SK-N-SH (cell line): Measurements from ENCODE around the gene EHBP1L1. TPM values are rescaled to one million over a fixed set of nuclear protein-coding genes. Genes with fewer than 3 reads are reported as not detected.

ENCODE experiments used
- CTCF ChIA-PET: fragments of 300-600, 350-600 bp; formaldehyde crosslinking; extraction: SDS; loops from one replicate; lab custom pipeline; 2021; lab: Yijun Ruan, JAX
- POLR2A ChIA-PET: fragments of 350-600 bp; sonication (Branson Sonifier 250); formaldehyde crosslinking; extraction: SDS; loops from one replicate; lab custom pipeline; 2020; ENCODE audit warnings: antibody characterized with exemption, inconsistent platforms; lab: Yijun Ruan, JAX
- DNase-seq: peaks from one replicate; pipeline ENCODE4 v3.0.0; 2012
- H2AFZ ChIP-seq: fragments of 200-600 bp; sonication (generic); 2 replicates; pipeline ENCODE4 v1.8.1; 2016; ENCODE audit warnings: antibody characterized with exemption, mild to moderate bottlenecking, low read depth
- H3F3A ChIP-seq: fragments of 200-600 bp; sonication (generic); replicated peaks from 2 replicates; pipeline ENCODE3; 2016; ENCODE audit warnings: antibody characterized with exemption, mild to moderate bottlenecking; ENCODE audit not compliant: insufficient read depth
- H3K27ac ChIP-seq, 2 experiments: fragments of 200-500 bp in 1 of 2; fragments of 200-600 bp in 1 of 2; sonication (Bioruptor generic) in 1 of 2; sonication (generic), shearing (Covaris generic) in 1 of 2; 2 replicates each; pipeline versions ENCODE4 v1.5.1 to v1.6.1; 2014 to 2016; ENCODE audit warnings: low read depth in 2 of 2, inconsistent platforms in 1 of 2, low read length in 1 of 2, mild to moderate bottlenecking in 1 of 2, mixed read lengths in 1 of 2
- H3K27me3 ChIP-seq: fragments of 200-600 bp; sonication (generic), shearing (Covaris generic); 2 replicates; pipeline ENCODE4 v1.6.1; 2016; ENCODE audit warnings: mixed run types; ENCODE audit not compliant: insufficient read depth
- H3K36me3 ChIP-seq, 2 experiments: fragments of 200-500 bp in 1 of 2; fragments of 200-600 bp in 1 of 2; sonication (Bioruptor generic) in 1 of 2; sonication (generic) in 1 of 2; replicated peaks in 1 of 2; 2 replicates each; pipeline versions ENCODE3 to v1.5.1; 2014 to 2016; ENCODE audit warnings: low read length in 1 of 2, mild to moderate bottlenecking in 1 of 2; ENCODE audit not compliant: insufficient read depth in 2 of 2, control insufficient read depth in 1 of 2
- H3K4me1 ChIP-seq, 2 experiments: fragments of 200-500 bp in 1 of 2; fragments of 200-600 bp in 1 of 2; sonication (Bioruptor generic) in 1 of 2; sonication (generic), shearing (Covaris generic) in 1 of 2; 2 replicates each; pipeline versions ENCODE4 v1.5.1 to v1.6.1; 2014 to 2016; ENCODE audit warnings: low read depth in 1 of 2, low read length in 1 of 2, mixed run types in 1 of 2; ENCODE audit not compliant: insufficient read depth in 2 of 2, control insufficient read depth in 1 of 2
- H3K4me2 ChIP-seq: fragments of 200-600 bp; sonication (generic), shearing (Covaris generic); 2 replicates; pipeline ENCODE4 v1.6.1; 2017; ENCODE audit warnings: mixed run types
- H3K4me3 ChIP-seq, 2 experiments: fragments of 200-500 bp in 1 of 2; fragments of 200-600 bp in 1 of 2; sonication (Bioruptor generic) in 1 of 2; sonication (generic), shearing (Covaris generic) in 1 of 2; 2 replicates each; pipeline versions ENCODE4 v1.5.1 to v1.8.1; 2014 to 2016; ENCODE audit warnings: low read depth in 2 of 2, inconsistent platforms in 1 of 2, low read length in 1 of 2, mild to moderate bottlenecking in 1 of 2, mixed read lengths in 1 of 2, moderate library complexity in 1 of 2
- H3K79me2 ChIP-seq: fragments of 200-600 bp; sonication (generic); 2 replicates; pipeline ENCODE4 v1.8.1; 2017; ENCODE audit warnings: mild to moderate bottlenecking; ENCODE audit not compliant: insufficient read depth
- H3K9ac ChIP-seq: fragments of 200-600 bp; sonication (generic); 2 replicates; pipeline ENCODE4 v1.6.1; 2017; ENCODE audit warnings: mixed run types
- H3K9me2 ChIP-seq: fragments of 200-600 bp; sonication (generic); 2 replicates; pipeline ENCODE4 v1.6.1; 2017; ENCODE audit warnings: mixed run types
- H3K9me3 ChIP-seq: fragments of 200-600 bp; sonication (generic); 2 replicates; pipeline ENCODE4 v1.6.1; 2017; ENCODE audit warnings: mixed run types, mild to moderate bottlenecking, moderate library complexity
- H4K20me1 ChIP-seq: fragments of 200-600 bp; sonication (generic); 2 replicates; pipeline ENCODE4 v1.6.1; 2017; ENCODE audit warnings: mild to moderate bottlenecking, mixed run types; ENCODE audit not compliant: insufficient read depth
- GABPA ChIP-seq: IDR thresholded peaks from 2 replicates; pipeline ENCODE4 v1.4.0; 2012; ENCODE audit warnings: low read depth, mild to moderate bottlenecking
- NRF1 ChIP-seq: IDR thresholded peaks from 2 replicates; pipeline ENCODE4 v1.6.1; 2012; ENCODE audit warnings: low read depth, mild to moderate bottlenecking, low read length
- PBX3 ChIP-seq: IDR thresholded peaks from 2 replicates; pipeline ENCODE4; 2012
- POLR2AphosphoS5 ChIP-seq: IDR thresholded peaks from 2 replicates; pipeline ENCODE4 v1.6.1; 2012; ENCODE audit warnings: low read depth, low read length
- RFX5 ChIP-seq: IDR thresholded peaks from 2 replicates; pipeline ENCODE4 v1.6.1; 2012; ENCODE audit warnings: mild to moderate bottlenecking, improper control_type of control experiment, low read length
- SIN3A ChIP-seq: IDR thresholded peaks from 2 replicates; pipeline ENCODE4 v1.6.1; 2012; ENCODE audit warnings: low read depth, mild to moderate bottlenecking, low read length, moderate library complexity, borderline replicate concordance
- TAF1 ChIP-seq: IDR thresholded peaks from 2 replicates; pipeline ENCODE4 v1.6.1; 2012; ENCODE audit warnings: low read depth, mild to moderate bottlenecking, low read length, moderate library complexity, borderline replicate concordance
- USF1 ChIP-seq: IDR thresholded peaks from 2 replicates; pipeline ENCODE4 v1.4.0; 2012; ENCODE audit warnings: low read depth, borderline replicate concordance
- WGBS: methylation state at CpG from one replicate; pipeline ENCODE4 v1.1.6; 2017; ENCODE audit warnings: low lambda C conversion rate; 5-methylcytosine and 5-hydroxymethylcytosine counted together
- polyA plus RNA-seq, 3 experiments: library from polyadenylated mRNA; depleted of rRNA; stranded (reverse); fragments of >200 nt; gene quantifications; 2 replicates each; pipeline ENCODE4 v1.2.3, GENCODE V29; 2012
- TF ChIP-seq, protein P1 (sequence below): fragments of 150-350 bp; IDR thresholded peaks from 2 replicates; pipeline ENCODE4 v1.6.1; 2016; ENCODE audit warnings: mild to moderate bottlenecking, low read depth, low read length

Gene EHBP1L1
- polyA plus RNA-seq, 1 of the 3 experiments (the other 2 are of a cell fraction) = 48.7 TPM

DNA sequence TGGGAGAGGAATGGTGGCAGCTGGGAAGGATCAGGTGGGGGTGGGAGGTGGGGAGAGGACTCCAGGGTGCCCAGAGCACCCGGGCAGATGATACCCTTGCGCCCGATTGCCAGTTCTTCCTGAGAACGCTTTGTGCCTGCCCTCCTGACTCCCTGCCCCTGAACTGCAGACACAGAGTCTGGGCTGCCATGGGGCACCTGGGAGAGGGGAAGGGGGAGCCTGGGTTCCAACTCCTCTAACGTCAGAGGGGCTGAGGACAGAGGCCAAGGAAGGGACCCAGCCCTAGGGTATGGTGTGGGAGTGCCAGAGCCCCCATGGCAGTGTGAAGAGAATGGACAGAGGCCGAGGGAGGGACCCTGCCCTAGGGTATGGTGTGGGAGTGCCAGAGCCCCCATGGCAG is 20.7 kb downstream of the EHBP1L1 start:
- H3K9me2 ChIP-seq = no peaks in the 10 kb centered on the region
- TF ChIP-seq, protein P1, sequence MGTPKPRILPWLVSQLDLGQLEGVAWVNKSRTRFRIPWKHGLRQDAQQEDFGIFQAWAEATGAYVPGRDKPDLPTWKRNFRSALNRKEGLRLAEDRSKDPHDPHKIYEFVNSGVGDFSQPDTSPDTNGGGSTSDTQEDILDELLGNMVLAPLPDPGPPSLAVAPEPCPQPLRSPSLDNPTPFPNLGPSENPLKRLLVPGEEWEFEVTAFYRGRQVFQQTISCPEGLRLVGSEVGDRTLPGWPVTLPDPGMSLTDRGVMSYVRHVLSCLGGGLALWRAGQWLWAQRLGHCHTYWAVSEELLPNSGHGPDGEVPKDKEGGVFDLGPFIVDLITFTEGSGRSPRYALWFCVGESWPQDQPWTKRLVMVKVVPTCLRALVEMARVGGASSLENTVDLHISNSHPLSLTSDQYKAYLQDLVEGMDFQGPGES = no peak
- no peak for TF ChIP-seq GABPA
- TF ChIP-seq RFX5 = no peak
- TF ChIP-seq NRF1 = no peak
- no peaks in the 10 kb centered on the region for H3K27me3 ChIP-seq
- CTCF ChIA-PET = interaction anchor here (1.4 to 12.8 kb wide), 3 partner anchors 8 to 56 kb away, joined by 3 to 216 read pairs (median 122); partner anchors contain the start of genes EHBP1L1 and FAM89B
- POLR2A ChIA-PET = interaction anchor here (1.6 kb wide), 1 partner anchor 8 kb away, joined by 4 read pairs; no protein-coding TSS in a partner anchor
- no peaks in the 10 kb centered on the region for H3F3A ChIP-seq
- H4K20me1 ChIP-seq = no peaks in the 10 kb centered on the region
- no peak overlapping the region for H2AFZ ChIP-seq
- no peak overlapping the region for H3K4me3 ChIP-seq
- H3K79me2 ChIP-seq = no peaks in the 10 kb centered on the region
- peaks cover 0 to 12% of the 10 kb centered on the region in 2 experiments; a peak in 1 of 4 replicates for H3K4me1 ChIP-seq
- H3K27ac ChIP-seq = no peak overlapping the region
- 88% methylated on average over 4 of the region's 6 CpGs for WGBS
- H3K36me3 ChIP-seq = peaks cover 12 to 29% of the 10 kb centered on the region in 2 experiments
- no peak for DNase-seq
- H3K4me2 ChIP-seq = no peak overlapping the region
- H3K9ac ChIP-seq = no peak overlapping the region
- H3K9me3 ChIP-seq = no peaks in the 10 kb centered on the region

DNA sequence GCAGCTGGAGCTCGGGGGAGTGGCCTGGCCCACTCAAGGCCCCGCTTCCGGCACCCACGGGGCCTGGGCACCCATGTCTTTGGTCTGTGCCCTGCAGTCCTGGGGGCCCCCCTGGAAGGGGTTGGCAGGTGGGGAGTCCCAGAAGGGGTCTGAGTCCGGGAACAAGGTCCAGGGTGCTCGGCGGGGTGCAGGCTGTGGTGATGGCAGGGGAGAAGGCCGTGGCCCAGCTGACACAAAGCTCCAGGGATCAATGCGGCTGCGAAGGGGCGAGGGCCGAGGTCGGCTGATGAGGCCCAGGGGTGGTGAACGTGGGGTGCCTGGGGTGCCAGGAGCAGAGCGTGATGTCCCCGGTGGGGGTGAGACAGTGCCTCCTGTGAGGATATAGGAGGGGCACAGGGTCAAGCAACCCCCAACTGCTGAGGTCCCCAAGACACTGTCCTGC is 22.4 kb downstream of the EHBP1L1 start:
- H3K9me2 ChIP-seq = no peaks in the 10 kb centered on the region
- TF ChIP-seq PBX3 = no peak
- TF ChIP-seq NRF1 = no peak
- TF ChIP-seq USF1 = no peak
- no peak for TF ChIP-seq POLR2AphosphoS5
- no peak for TF ChIP-seq SIN3A
- no peak for TF ChIP-seq TAF1
- TF ChIP-seq, all 33 proteins: peak for 0
- H3K9me3 ChIP-seq = no peaks in the 10 kb centered on the region
- peaks cover 0 to 8% of the 10 kb centered on the region in 2 experiments; a peak in 1 of 4 replicates for H3K4me1 ChIP-seq
- H3F3A ChIP-seq = peaks cover 3% of the 10 kb centered on the region
- peak; percentile 29 for DNase-seq
- WGBS = 96% methylated on average over 12 of the region's 16 CpGs
- peaks cover 20 to 21% of the 10 kb centered on the region in 2 experiments for H3K36me3 ChIP-seq
- H3K27me3 ChIP-seq = no peaks in the 10 kb centered on the region
- no peak overlapping the region for H3K4me2 ChIP-seq
- ChIA-PET POLR2A (interaction anchor here (0.9 kb wide), 1 partner anchor 9 kb away, joined by 3 read pairs; no protein-coding TSS in a partner anchor), CTCF (no interaction called here)
- H3K4me3 ChIP-seq = no peak overlapping the region
- H3K27ac ChIP-seq = no peak overlapping the region
- no peaks in the 10 kb centered on the region for H4K20me1 ChIP-seq
- H3K79me2 ChIP-seq = no peaks in the 10 kb centered on the region
- no peak overlapping the region for H2AFZ ChIP-seq
- no peak overlapping the region for H3K9ac ChIP-seq
